ENCODE results near the gene SPTBN1. TPM values are rescaled to one million over a fixed set of nuclear protein-coding genes. Genes with fewer than 3 reads are reported as not detected.

Gene SPTBN1
- total RNA-seq, 1 donor from 2014 or later, result 391 TPM

GRCh38 chr2:54663424-54664030 is 207.4 kb downstream of the SPTBN1 start:
- intact Hi-C loops (cut with DNase I), result no loop called here
- no peak for ATAC-seq (ENCODE audit: poor library complexity)
- DNase-seq, result no peak

- intact Hi-C loops (cut with DNase I), result no loop called here
- ATAC-seq (ENCODE audit: poor library complexity) (no peak), DNase-seq (no peak)
These were observed 208.2 kb downstream of the SPTBN1 start for GRCh38 chr2:54664238-54664786.

- ATAC-seq (ENCODE audit: poor library complexity) (peak; percentile 21), DNase-seq (no peak)
- intact Hi-C loops (cut with DNase I), result no loop called here
These were observed 209.3 kb downstream of the SPTBN1 start for GRCh38 chr2:54665436-54665856.

- no peak for DNase-seq
- peak; percentile 64 for ATAC-seq (ENCODE audit: poor library complexity)
- intact Hi-C loops (cut with DNase I), result no loop called here
These were observed 210.1 kb downstream of the SPTBN1 start for GRCh38 chr2:54666131-54666633.

GRCh38 chr2:54666634-54667265 is 210.6 kb downstream of the SPTBN1 start:
- DNase-seq (peak; percentile 73), ATAC-seq (ENCODE audit: poor library complexity) (peak; percentile 76)
- intact Hi-C loops (cut with DNase I), result no loop called here

- intact Hi-C loops (cut with DNase I), result no loop called here
- no peak for ATAC-seq (ENCODE audit: poor library complexity)
- DNase-seq, result no peak
These were observed 211.1 kb downstream of the SPTBN1 start for GRCh38 chr2:54667266-54667639.

- intact Hi-C loops (cut with DNase I), result no loop called here
- DNase-seq, result no peak
- ATAC-seq (ENCODE audit: poor library complexity), result no peak
These were observed 211.9 kb downstream of the SPTBN1 start for GRCh38 chr2:54667726-54668650.

- intact Hi-C loops (cut with DNase I), result no loop called here
- no peak for ATAC-seq (ENCODE audit: poor library complexity)
- no peak for DNase-seq
These were observed 212.6 kb downstream of the SPTBN1 start for GRCh38 chr2:54668711-54669110.

- peak; percentile 24 for ATAC-seq (ENCODE audit: poor library complexity)
- intact Hi-C loops (cut with DNase I), result no loop called here
These were observed 213.8 kb downstream of the SPTBN1 start for GRCh38 chr2:54669677-54670484.

GRCh38 chr2:54670485-54671009 is 214.4 kb downstream of the SPTBN1 start:
- DNase-seq (no peak), ATAC-seq (ENCODE audit: poor library complexity) (no peak)
- intact Hi-C loops (cut with DNase I), result no loop called here

More at GRCh38 chr2:54669677-54670484, 213.8 kb downstream of the SPTBN1 start:
- no peak for DNase-seq

GRCh38 chr2:54671010-54671409 is 214.9 kb downstream of the SPTBN1 start:
- ATAC-seq (ENCODE audit: poor library complexity) (no peak), DNase-seq (no peak)
- intact Hi-C loops (cut with DNase I), result no loop called here

- ATAC-seq (ENCODE audit: poor library complexity) (no peak), DNase-seq (no peak)
- intact Hi-C loops (cut with DNase I), result no loop called here
These were observed 215.9 kb downstream of the SPTBN1 start for GRCh38 chr2:54671875-54672589.

- peak; percentile 6 for ATAC-seq (ENCODE audit: poor library complexity)
- no peak for DNase-seq
- intact Hi-C loops (cut with DNase I), result no loop called here
These were observed 216.7 kb downstream of the SPTBN1 start for GRCh38 chr2:54672590-54673456.

GRCh38 chr2:54673501-54673998 is 217.4 kb downstream of the SPTBN1 start:
- peak; percentile 92 for DNase-seq
- intact Hi-C loops (cut with DNase I), result no loop called here

GRCh38 chr2:54675281-54675680 is 219.2 kb downstream of the SPTBN1 start:
- DNase-seq (no peak), ATAC-seq (ENCODE audit: poor library complexity) (no peak)
- intact Hi-C loops (cut with DNase I), result no loop called here

More at GRCh38 chr2:54673501-54673998, 217.4 kb downstream of the SPTBN1 start:
- ATAC-seq (ENCODE audit: poor library complexity), result peak; percentile 81

GRCh38 chr2:54675738-54676137 is 219.6 kb downstream of the SPTBN1 start:
- ATAC-seq (ENCODE audit: poor library complexity), result peak; percentile 51
- DNase-seq, result peak; percentile 80
- intact Hi-C loops (cut with DNase I), result no loop called here
